Posterior vena cava (tissue), 2 donors: ENCODE measurements around the gene CCDC33. TPM values are rescaled to one million over a fixed set of nuclear protein-coding genes. Genes with fewer than 3 reads are reported as not detected.

Experiments
- DNase-seq: peaks from one replicate; pipeline ENCODE4 v3.0.0-alpha.2; 2020; ENCODE audit warnings: low spot score
- intact Hi-C, 2 donors: fragments of 100-400 bp; cut with DNase I; formaldehyde crosslinking; loops; one replicate each; pipeline versions ENCODE4 v1.14.1 to v1.14.2; 2022 to 2023
- total RNA-seq, 2 donors: library from RNA; stranded (reverse); fragmentation: NEBNext Ultra II Directional; extraction: Animal tissue kit (Norgen Biotek cat#: 25700); gene quantifications; one replicate each; pipeline ENCODE4 v1.2.1, GENCODE V29; 2021
- donor health status: DM: yes; HTN: yes; CAD: no.
- donor health status: DM: yes; HTN: yes; CAD: no.

The CCDC33 gene
- total RNA-seq, 2 donors from 2014 or later = not detected

DNA sequence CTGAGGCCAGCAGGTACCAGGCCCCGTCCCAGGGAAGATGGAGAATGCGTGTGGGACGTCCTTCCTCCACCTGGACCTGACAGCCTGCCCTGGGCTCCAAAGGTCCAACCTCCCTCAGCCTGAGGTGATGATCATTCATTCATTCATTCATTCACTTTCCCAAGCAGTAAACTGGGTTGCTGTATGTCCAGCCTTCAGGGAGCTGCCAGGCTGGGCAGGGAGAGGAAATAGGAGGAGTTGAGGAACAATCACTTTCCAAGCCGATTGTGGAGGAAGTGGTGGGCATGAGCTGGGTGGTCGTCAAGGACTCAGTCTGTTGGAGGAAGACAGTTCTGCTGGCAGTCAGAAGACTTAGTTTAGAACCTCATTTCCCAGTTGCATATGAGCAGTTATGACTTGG, 10.2 kb upstream of the CCDC33 start:
- intact Hi-C loops = no loop called here
- no peak for DNase-seq

DNA sequence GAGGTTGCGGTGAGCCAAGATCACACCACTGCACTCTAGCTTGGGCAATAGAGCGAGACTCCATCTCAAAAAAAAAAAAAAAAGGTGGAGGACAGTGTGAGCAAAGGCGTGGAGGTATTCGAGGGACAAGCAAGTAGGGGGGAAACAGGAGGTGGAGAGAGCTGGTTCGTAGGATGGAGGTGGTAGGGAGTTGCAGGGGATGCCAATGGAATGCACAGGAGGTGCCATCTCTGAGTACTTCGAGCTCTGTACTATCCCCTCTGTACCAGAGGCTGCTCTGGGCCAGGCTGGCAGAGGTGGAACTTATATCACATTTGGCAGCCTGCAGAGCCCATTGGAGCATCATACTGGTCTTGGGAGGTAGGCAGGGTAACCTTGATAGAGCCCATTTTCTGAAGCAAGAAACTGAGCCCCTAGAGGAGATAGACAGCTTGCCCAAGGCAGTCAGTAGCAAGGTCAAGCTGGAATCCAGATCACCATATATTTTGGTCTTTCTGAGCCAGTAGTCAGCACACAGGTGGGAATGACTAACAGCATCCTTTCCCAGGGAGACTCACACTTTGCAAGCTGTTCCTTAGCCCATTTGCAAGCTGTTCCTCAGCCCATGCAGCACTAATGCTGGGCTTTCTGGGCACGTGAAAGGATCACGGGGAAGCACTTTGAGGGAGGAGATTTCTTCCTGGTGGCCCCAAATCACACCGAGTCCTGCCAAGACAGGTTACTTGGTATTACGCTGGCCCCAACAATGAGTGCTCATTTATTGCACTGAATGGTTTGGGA, 9.2 kb upstream of the CCDC33 start:
- no peak for DNase-seq
- intact Hi-C loops = no loop called here

DNA sequence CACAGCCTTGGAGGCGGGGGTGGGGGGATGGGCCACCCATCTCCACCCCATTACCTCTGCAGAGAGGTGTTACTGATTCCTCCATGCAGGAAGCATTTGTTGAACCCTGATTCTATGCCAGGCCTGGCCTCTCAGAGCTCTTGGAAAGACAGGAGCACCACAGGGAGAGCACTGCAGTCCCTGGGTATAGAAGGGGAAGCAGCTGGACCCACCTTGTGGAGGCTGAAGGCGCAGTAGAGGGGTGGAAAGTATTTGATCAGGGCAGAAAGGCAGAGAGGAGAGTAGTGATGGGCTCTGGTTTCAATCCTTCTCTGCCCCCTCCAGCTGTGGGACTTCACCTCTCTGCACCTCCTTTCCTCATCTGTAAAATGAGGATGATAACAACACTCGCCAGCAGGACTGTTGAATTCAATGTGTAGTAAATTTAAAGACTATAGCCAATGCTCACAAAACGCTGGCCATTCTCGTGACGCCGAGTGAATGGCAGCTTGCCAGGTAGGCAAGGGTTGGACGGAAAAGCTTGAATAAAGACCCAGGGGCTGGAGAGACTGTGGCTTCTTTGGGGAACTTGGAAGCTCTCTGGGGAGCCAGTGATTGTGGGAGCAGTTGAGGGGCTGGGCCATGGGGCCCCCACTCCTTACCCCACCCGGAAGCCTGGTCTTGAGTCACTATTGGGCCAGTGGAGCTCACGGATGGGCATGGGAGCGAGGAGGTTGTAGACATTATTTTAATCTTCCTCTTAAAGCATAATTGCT, 8.0 kb upstream of the CCDC33 start:
- DNase-seq = no peak
- intact Hi-C loops = no loop called here

DNA sequence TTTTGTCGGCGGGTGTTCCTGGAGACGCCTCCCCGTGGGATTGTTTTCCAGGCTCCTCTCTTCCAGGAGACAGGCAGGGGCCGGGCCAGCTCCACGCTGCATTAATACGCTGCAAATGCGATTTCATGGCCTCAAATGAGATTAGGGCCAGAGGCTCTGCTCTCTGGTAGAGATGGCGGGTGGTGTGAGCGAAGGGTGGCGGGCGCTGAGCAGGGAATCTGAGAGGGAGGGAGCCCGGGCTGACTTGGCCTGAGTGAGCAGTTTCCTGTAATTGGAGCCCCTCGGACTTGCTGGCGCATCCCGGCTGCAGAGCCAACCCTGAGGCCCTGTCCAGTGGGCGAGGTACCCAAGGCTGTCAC, 7.4 kb upstream of the CCDC33 start:
- DNase-seq = no peak
- intact Hi-C loops = no loop called here

DNA sequence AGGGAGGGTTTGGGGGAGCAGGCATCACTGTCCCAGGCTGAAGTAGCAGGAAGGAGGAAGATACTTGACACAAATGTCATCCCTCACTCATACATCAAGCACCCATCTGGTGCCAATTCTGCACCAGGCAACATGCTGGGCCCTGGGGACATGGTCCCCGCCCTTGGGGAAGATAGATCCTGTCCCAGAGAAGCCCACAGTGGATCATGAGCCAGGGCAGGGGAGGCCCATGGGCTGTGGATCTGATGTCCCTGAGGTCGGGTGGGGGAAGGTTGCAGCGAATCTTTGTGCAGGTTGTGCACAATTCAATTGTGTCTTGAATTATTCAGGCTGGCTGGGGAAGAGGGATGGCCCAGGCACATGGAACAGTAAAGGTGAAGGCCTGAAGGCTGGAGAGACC, 6.4 kb upstream of the CCDC33 start:
- DNase-seq = no peak
- intact Hi-C loops = no loop called here

DNA sequence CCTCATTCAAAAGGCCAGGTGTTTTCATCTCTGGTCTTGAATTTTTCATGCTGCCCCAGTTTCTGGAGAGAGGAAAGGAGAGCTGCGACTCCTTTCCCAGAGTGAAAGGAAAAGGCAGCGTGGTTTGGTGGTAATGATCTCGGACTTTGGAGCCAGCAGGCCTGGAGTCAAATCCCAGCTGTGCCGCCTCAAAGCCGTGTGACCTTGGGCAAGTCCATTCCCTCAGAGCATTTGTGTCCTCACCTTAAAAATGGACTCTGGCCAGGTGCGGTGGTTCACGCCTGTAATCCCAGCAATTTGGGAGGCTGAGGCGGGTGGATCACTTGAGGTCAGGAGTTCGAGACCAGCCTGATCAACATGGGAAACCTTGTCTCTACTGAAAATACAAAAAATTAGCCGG, 4.7 kb upstream of the CCDC33 start:
- intact Hi-C loops = no loop called here
- DNase-seq = no peak

DNA sequence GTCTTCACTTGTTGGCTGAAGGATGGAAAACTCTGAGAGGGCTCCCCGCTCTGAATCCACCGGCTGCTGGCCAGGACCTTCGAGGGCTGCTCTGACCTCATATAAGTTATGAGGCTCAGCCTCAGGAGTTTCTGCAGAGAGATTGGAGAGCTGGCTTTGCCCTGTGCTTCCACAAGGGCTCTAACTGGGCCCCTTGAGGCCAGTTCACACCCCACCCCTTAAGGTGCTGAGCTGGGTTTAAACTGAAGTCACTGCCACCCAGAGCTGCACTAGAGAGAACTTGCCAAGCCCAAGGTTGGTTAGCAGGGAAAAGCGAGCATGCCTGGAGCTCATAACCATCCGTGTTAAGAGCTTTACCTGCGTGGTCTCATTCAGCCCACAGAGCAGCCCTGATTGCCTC, 2.8 kb upstream of the CCDC33 start:
- intact Hi-C loops = no loop called here
- DNase-seq = no peak

DNA sequence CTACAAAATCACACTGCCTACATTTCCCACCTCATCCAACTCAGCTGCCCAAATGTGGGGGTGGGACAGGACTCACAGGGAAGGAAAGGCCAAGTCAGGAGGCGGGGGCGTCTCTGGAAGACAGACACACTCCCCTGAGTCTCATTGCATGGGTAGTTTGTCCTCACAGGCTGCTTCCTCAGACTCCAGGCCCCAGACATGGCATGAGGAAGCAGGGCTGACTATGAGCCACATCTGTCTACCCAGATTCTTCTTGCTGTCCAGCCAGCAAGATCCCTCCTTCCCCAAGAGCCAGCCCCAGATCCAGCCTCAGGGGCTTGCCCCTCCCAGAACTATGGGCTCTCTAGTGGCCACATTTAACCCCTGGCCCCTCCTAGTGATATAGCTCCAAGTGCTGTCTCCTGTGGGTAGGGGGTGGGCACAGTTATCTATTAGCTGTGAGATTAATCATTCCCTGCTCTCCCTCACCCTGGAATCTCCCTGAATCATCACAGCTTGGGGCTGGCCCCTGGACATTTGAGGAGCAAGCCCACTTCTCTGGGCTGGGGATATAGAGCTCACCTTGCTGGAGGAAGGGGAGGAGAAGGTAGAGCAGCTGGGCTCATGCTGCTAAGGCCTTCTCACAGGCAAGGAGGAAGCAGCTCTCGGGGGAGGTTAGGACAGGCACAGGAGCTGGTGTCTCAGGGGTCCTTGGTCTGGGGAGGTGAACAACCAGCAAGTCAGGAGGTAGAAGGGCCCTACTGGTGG, 2.1 kb upstream of the CCDC33 start:
- intact Hi-C loops = no loop called here
- no peak for DNase-seq

DNA sequence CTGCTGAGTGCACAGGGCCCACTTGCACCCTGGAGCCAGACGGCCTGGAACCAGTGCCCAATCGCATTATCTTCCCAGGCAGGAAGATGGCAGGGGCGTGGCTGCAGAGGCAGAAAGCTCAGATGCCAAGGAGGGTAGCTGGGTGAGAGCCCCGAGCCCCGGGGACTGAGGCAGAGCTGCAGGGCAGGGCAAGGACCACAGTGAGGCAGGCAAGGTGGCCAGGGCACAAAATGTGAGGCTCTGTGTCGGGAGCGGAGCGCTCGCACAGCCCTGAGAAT, 1.6 kb upstream of the CCDC33 start:
- intact Hi-C loops = no loop called here
- no peak for DNase-seq

DNA sequence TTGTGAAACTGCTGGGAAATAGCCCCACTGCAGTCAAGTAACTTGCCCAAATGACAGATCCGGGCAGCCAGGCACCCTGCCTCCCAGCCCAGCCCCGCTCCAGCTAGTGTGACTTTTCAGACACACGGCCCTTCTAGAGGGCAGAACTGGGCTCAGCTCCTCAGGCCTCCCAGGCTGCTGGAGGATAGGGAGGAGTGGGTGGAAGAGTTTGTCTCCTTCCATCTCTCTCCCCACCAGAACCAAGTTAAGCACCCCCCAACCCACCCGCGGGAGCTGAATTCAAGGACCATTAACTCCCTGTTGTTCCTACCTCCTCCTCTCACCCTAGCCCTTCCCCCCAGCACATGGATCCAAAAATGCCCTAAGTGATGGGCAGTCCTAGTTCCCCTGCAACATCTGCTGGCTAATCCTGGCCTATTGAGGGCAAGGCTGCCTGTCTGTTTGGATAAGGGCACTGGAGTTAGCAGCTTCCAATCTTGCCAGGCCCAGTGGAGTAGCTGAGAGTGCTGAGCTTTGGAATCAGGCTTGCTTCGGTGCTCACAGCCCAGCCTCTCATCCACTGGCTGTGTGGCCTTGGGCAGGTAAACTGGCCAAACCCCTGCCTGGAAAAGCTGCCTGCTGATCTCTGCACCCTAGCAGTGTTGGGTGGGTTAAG, 3.1 kb downstream of the CCDC33 start:
- DNase-seq = no peak
- intact Hi-C loops = no loop called here

DNA sequence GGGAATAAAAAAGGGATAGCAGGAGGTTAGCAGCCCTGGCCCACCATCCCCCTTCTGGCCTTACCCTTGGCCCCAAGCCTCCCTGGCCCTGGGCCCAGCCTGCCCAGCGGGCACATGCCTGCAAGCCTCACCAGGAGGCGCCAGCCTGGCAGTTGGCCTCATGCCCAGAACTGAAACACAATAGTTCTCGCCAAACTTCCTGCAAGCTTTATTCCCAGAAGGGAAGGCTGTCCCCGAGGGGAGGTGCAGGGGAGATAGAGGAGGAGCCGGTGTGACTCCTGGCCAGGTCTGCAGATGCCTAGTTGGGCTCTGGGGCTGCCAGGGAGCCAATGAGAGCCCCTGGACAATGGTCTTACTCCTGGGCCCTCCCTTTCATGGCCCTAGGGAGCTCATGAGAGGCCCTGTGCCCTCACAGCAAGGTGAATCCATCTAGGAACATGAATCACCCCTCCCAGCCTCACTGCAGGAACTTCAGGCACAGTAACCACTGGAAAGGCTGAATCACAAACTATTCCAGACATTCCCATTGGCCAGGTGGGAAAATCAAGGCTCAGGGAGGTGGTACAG, 4.0 kb downstream of the CCDC33 start:
- peak; percentile 88 for DNase-seq
- intact Hi-C loops = no loop called here

DNA sequence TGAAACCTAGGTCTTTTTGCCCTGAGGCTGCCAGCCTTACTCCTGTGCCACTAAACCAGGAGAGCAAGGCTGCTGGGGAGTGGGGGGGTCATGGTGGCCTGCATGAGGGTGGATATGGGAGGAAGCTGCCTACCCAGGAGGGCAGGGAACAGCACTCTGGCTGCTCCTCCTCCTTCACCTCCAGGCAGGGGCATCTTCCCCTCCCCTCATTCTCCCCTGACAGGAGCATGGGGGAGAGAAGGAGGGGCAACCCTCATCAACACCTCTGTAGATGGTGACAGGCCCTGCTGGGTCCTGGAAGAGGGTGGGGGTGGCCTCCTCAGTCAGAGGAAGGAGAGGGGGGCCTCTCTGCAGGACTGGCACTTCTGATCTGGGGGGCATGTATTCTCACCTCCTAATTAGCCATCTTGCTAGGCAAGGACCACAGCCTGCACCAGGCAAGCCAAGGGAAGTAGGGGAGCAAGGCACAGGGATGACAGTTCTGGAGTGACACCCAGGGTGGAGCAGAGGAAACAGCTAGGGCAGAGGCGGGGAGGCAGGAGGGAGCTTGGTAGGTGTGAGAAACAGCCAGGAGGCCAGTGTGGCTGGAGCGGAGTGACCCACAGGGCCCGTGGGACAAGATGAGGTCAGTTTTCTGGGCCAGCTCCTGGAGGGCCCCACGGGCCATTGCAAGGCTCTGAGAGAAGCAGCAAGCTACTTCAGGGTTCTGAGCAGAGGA, 4.9 kb downstream of the CCDC33 start:
- DNase-seq = no peak
- intact Hi-C loops = no loop called here

DNA sequence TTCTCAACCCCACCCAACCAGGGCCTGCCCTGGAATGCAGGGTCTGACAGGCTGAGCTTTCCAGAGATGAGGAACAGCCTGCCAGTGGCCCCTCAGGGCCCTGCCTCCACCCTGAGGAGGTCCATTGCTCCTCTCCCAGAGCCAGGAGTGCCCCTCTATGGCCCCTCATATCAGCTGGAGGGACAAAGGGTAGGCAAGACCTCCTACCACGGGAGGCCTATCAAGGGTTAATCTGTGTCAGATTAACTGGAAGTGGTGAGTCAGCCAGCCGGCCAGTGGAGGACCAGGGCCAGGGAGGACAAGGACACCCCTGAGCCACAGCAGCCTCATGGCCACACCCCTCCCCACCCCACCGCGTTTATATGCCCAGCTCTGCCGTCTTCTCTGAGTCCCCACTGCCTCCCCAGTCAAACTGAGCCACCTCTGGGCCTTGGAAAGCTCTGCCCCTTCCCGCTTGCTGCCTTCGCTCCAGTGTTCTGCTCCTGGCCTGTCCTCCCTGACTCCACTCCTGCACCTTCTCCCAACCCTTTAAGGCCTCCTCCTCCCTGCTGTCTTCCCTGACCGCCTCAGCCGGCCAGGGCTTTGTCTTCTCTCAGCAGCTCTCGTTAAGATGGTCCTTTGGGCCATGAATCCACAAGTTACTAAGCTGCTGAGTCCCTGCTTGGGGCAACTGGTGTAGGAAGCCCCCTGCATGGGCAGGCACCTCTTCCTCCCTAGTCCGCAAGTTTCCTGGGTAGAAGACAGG, 6.5 kb downstream of the CCDC33 start:
- intact Hi-C loops = no loop called here
- no peak for DNase-seq

DNA sequence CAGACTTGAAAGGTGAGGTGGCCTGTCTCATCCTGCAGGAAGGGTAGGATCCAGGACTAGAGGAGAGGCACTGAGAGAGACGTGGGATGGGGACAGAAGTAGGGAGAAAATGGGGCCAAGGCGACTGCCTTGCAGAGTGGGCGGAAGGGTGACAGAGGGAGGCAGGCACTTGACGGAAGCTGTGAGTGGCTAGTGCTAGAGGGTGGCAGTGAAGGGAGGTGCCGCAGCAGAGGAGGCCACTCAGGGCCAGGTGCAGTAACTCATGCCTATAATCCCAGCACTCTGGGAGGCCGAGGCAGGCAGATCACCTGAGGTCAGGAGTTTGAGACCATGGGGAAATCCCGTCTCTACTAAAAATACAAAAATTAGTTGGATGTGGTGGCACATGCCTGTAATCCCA, 7.3 kb downstream of the CCDC33 start:
- intact Hi-C loops = no loop called here
- DNase-seq = no peak

DNA sequence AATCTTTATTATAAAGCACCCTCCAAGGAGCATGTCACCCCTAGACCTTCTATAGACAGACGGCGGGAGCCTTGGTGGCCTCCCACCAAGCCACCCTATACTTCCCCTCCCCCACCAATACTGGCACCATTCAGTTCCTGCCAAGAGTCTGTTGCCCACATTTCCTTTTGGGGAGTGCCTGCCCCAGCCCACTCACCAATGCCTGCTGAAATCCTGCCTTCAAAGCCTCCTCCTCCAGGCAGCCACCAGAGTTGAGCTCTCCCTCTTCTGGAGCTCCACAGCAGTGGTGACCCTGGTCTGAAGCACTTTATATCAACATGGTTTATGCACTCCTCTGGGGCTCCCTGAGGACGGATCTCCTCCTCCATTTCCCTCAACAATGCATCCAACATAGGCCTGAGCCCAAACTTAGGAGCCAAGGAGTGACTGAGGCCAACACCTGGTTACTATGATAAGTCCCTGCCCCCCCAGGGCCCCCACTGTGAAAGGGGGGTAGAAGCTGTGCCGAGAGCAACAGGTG, 8.8 kb downstream of the CCDC33 start:
- no peak for DNase-seq
- intact Hi-C loops = no loop called here

DNA sequence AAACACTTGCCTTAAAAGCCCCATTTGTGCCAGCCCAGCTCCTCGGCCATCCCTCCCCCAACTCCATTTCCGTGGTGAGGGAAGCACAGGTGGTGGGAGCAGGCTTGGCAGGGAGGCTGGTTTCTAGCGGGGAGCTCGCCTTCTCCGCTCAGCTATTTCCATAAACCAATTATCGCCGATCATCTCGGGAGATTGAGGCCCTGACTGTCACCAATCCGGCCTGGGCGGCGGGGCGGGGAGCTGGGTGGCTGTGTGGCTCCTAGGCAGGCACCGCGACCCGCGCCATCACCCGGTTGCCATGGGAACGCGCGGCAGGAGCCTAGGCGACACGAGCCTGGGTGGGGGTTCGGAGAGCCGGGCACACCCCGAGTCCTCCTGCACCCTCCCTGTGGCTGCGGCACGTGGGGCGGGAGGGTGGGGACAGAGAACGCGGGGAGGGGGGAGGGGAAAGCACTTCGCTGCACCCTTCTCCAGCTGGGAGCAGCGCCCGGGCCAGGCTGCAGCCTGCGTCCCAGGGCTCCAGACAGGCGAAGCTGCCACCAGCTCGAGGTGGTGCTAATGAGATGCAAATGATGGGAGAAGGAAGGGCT, 9.3 kb downstream of the CCDC33 start:
- intact Hi-C loops = no loop called here
- no peak for DNase-seq

DNA sequence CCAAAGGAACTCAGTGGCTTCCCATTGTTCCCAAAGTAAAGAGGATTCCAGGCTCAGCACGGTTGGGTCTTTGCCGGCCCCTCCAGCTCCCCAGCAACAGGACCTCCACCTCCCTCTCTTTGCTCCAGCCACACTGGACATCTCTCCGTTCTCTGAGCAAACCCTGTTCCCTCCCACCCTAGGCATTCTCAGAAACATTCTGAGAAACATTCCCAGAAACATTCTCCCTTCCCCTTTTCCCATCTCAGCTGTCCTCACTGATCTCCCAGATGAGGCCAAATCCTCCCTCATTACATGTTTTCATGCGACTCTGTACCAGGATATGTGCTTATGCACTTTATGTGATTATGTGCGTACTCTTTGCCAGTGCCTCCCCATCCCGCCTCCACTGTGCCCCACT, 14.1 kb downstream of the CCDC33 start:
- intact Hi-C loops = no loop called here
- DNase-seq = no peak
